Stimulated activated CD4-positive, alpha-beta T cell treated with anti-CD3 and anti-CD28 coated beads, Interleukin-15, amount 100 ng/mL, for 24 hours (primary cell): ENCODE results near the gene TOPORS.
A peak's percentile ranks its signal among the peaks of the same experiment; 100 is the strongest.
"Not testable (repeated sequence)": the region's sequence is repeated elsewhere in the genome, so short reads cannot be mapped to it uniquely, and the experiment has no call there.

Experiments used
- DNase-seq: peaks from one replicate; pipeline ENCODE4 v3.0.0-alpha.2; 2020

The TOPORS gene

DNA sequence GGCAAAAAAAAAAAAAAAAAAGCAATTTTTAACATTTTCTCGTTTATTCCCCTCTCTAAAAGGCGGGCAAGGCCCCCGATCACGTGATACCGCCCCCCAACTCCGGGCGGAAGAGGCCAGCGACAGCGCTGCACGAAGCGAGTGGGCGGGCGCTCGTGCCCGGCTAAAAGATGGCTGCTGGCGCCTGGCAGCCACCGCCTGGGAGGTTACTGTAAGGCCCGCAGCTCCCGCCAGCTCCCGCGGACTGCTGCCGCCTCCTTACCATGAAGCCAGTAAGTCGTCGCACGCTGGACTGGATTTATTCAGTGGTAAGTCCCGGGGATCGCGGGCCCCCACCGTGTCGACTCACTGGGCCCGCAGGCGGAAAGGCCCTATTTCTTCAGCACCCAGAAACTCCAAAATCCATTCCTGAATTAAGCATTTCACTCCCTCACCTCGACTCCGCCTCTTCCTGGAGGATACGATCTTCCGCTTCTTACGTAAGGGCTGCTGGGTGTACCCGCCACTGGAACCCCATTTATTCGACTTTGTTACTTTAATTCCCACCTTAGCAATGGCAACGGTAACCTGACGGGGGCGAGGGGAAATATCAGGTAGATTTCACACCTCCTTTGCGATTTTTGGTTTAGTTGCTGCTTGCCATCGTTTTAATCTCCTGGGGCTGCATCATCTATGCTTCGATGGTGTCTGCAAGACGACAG lies at the start of gene TOPORS, which contains the start of gene SMIM27:
TOPORS (minus strand) TSS at position 415 of the 701 bp plus-strand sequence; CDS start at position 265, 150 bp downstream.
SMIM27 (plus strand) TSS at position 156 of the 701 bp plus-strand sequence; CDS start at position 264, 108 bp downstream.
- peak; percentile 94 for DNase-seq

- DNase-seq, result not testable (repeated sequence)
Measured at GRCh38 chr9:32599021-32599420, 46.6 kb upstream of the TOPORS start.

DNA sequence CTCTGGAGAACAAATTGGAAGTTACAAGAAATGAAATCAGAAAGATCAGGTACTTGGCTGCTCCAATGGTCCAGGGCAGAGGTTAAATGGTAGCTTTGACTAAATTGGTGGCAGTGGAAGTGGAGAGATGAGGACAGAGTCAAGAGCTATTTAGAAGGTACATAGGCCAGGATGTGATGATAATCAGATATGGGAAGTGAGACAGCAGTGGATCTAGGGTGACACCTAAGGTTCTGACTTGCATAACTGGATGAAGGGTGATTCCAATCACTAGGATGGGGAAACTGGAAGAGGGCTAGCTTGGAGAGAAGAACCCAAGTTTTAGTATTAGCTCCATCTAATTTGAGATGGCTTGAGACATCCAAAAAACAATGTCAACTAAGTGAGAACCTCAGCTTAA lies 44.5 kb upstream of the TOPORS start:
- no peak for DNase-seq

- no peak for DNase-seq
Measured at GRCh38 chr9:32596096-32596865, 43.9 kb upstream of the TOPORS start.

DNA sequence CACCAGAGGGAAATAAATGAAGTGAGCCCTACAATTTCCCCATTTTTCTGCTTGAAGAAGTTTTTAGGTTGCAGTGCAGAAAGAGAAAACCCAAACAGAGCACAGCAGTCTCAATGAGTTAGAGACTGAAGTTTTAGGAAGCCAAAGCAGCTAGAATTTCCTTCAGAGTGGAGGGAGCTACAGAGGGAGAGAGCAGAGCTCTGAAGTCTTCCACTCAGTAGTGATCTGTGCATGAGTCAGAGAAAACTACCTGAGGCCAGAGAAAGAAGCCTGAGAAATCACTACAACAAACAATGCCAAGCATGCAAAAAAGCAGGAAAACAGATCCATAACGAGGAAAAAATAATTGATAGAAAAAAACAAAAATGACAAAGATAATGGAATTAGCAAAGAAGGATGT lies 38.5 kb upstream of the TOPORS start:
- no peak for DNase-seq

DNA sequence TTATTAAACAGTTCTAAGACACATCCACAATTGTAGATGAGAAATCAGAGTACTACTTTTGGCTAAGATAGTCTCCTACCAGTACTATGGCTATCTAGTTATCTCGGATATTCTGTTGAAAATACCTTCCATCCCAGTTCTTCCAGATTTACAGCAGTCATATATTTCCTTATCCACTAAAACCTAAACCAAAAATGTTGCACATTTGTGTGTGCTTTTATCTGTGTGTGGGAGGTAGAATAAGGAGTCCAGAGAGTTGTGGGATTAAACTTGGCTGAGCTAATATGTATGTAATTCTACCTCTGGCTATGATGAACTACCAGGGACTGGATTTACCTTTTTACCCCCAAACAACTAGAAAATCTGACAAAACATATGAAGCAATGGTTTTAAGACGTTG lies 38.1 kb upstream of the TOPORS start:
- DNase-seq, result no peak

GRCh38 chr9:32589083-32589723 lies 36.8 kb upstream of the TOPORS start:
- no peak for DNase-seq

- peak; percentile 12 for DNase-seq
Measured at GRCh38 chr9:32587901-32588300, 35.5 kb upstream of the TOPORS start.

GRCh38 chr9:32584784-32585183 lies 32.4 kb upstream of the TOPORS start:
- no peak for DNase-seq

DNA sequence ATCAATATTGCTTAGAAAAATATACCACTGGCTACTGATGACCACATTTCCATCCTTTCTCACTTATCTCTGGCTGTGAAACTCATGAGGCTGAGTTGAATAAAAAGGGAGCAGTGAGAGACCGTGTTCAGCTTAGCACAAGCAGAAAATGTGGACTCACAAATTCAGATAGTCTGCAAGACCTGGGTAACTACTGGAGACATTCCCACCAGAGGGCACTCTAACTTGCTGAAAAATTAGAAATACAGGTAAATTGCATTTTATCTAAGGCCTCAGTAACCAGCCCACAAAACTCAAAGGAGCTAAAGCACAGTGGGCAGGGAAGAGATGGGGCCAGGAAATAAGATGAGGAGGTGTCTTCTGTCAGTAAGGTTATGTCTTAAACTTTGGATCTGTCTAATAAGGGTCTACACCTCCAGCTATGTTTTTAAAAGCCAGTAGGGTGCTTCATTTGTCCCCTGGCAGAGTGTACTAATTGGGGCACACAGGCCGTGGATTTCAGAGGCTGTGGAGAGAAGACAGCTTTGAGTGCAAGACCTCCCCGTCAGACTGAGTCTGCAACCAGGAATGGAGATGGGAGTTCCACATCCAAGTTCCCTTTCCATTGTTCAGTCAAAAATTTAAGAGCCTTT lies 29.2 kb upstream of the TOPORS start:
- peak; percentile 26 for DNase-seq

- no peak for DNase-seq
Measured at GRCh38 chr9:32580631-32581300, 28.4 kb upstream of the TOPORS start.

- DNase-seq, result peak; percentile 83
Measured at GRCh38 chr9:32579706-32580331, 27.4 kb upstream of the TOPORS start.

DNA sequence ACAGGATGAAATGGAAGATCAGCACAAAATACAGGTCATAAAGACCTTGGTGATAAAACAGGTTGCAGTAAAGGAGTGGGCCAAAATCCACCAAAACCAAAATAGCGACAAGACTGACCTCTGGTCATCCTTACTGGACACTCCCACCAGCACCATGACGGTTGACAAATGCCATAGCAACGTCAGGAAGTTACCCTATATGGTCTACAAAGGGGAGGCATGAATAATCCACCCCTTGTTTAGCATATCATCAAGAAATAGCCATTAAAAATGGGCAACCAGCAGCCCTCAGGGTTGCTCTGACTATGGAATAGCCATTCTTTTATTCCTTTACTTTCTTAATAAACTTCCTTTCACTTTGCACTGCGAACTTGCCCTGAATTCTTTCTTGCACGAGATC lies 26.6 kb upstream of the TOPORS start:
- DNase-seq, result no peak

DNA sequence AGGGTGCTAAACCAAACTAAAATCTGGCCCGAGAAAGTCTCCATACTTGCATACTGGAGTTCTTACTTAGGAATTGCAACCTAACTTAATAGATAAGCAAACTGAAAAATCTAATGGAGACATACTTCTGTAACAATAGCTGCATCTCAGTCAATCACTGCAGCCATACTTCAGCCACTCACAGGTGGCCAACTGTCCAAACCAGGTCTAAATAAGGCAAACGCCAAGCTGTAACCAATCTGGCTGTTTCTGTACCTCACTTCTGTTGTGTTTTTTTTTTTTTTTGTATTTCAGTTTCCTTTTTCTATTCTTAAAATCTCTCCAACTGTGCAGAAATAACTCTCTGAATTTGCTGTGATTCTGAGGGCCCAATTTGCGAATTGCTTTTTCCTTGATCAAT lies 24.9 kb upstream of the TOPORS start:
- no peak for DNase-seq

DNA sequence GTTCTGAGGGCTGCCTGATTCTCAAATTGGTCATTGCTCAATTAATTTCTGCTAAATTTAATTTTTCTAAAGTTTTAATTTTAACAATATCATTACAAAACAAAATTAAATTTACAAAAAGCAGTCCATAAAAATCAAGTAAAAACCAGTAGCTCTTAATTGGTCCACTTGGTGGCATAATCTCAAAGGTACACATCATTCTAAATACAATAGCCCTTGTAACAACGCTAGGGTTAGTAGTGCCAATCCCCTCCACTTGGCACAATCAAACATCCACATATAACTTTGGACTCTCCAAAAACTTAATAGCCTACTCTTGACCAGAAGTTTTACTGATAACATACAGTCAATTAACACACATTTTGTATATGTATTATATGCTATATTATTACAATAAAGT lies 22.5 kb upstream of the TOPORS start:
- DNase-seq, result no peak

DNA sequence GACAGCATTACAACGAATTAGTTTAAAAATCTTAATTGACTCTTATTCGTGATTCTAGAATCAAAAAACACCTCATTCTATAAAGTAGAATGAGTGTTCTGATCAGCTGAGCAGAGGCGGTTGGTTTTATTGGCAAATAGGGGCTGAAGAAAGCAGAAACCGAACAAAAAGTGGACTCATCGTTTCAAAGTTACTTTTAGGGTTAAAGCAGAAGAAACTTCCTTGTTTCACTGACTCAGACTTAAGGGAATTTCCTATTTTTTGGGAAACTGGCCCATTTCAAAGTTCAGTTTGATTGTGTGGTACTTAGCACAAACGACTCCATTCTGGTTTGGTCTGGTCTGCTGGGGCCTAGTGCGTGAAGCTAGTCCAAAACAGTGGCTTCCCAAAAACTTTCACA lies 21.4 kb upstream of the TOPORS start:
- no peak for DNase-seq

DNA sequence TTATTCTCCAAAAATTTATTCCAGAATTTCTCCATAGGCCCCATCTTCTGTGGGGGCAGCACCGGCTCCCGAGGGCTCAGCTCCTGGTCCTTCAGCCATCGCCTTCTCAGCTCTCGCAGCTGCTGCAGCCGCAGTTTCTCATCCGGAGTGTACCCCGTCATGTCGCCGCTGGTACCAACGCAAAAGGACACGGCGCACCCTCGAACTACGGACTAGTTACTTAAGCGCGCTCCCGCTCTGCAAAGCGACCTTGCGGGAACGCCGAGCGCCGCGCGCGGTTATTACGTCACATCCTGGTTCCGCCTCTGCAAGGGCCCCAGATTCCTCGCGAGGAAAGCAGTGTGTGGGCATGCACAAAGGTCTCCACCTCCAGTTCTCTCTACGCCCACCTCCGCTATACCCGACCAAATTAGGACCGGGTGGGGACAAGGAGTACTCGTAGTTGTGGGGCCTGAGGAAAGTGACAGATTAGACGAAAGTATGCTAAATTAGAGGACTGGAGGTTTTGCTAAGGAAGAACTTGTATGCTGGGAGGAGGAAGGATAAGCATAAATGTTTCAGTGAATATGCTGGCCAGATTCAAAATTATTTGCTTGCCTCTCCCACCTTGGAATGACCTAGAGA lies 20.6 kb upstream of the TOPORS start, which contains the start of gene NDUFB6:
NDUFB6 (minus strand) TSS at position 260 of the 624 bp plus-strand sequence; CDS start at position 161, 99 bp downstream.
- DNase-seq, result peak; percentile 96

- DNase-seq, result peak; percentile 79
Measured at GRCh38 chr9:32571969-32572899, 19.8 kb upstream of the TOPORS start.

- no peak for DNase-seq
Measured at GRCh38 chr9:32570262-32570661, 17.9 kb upstream of the TOPORS start.

DNA sequence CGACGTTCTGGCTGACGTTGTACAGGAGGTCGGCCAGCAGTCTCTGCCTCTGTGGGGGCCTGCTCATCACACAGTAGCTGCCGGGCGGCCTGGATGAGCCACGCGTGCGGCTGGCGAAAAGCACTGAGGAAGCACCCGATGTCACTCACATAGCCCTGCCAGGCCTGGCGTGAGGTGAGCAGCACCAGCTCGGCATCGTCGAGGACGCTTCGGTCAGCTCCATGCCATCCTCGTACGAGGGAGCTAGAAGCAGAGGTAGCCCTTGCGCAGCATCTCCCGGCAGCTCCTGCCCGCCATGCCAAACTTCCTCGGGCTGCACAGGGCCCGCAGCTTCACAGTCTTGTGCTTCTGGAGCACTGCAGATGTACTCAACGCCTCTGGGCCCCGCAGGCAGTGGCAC lies 14.4 kb upstream of the TOPORS start:
- no peak for DNase-seq
